ENCODE results near the gene CRACDL. TPM values are rescaled to one million over a fixed set of nuclear protein-coding genes. Genes with fewer than 3 reads are reported as not detected.

Gene CRACDL
- total RNA-seq, 2 donors from 2014 or later = 4.1 to 20.8 TPM

DNA sequence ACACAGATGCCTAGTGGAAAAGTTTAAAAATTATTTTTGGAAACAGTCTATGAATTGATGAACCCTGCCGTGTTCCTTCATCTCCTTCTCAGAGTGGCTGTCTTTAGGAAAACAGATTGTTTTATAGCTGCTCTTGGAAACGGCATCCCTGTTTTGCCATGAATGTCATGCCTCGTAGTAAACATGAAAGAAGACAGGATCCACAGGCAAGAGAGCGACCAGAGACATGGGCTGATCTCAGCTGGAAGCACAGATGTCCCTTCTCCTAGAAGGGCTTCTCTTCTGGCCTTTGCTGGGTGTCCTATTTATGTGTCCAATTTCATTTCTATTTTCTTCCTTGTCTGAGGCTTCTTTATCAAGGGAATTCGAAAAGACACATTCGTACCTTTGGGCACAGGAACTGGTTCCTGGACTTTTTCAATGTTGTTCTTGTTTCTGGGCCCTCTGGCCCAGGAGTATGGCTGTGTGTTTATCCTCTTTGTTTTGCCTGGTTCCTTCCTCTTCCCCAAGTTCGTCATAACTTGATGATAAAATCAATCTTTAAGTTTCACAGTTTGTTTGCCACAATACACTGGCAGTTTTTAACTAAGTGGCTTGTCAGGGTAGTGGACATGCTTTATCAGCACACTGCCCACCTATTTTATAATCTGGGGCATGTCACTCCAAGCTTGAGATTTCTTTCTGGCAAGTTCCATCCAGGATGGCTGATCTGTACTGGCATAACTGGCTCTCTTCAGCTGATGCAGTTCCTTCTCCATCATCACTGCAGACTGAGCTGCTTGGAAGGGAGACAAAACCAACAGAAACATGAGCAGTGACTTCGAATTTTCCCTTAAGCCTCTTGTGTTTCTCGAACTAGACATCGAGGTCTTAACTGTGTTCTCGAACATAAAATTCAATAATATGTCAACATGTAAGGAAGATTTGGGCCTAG lies 141.9 kb downstream of the CRACDL start:
- WGBS = 26% methylated on average over 11 of the region's 11 CpGs

GRCh38 chr2:98793275-98793674 lies 142.8 kb downstream of the CRACDL start:
- TF ChIP-seq POLR2A (IDR thresholded peaks at IDR 0.05) = no peak
- TF ChIP-seq CTCF (IDR thresholded peaks at IDR 0.05) = no peak
- peak; percentile 72 for TF ChIP-seq POLR2AphosphoS5 (IDR thresholded peaks at IDR 0.05)
- Histone ChIP-seq H3K4me1 (replicated peaks) (no peaks in the 10 kb centered on the region), H3K27me3 (replicated peaks; ENCODE audit: insufficient read depth) (no peaks in the 10 kb centered on the region), H3K36me3 (no peaks in the 10 kb centered on the region), H3K4me3 (no peak overlapping the region), H3K9me3 (no peaks in the 10 kb centered on the region), H3K27ac (no peak overlapping the region)
- peak; percentile 32 for DNase-seq (ENCODE audit: low spot score)
- intact Hi-C loops (cut with DNase I) = no loop called here
- WGBS = 50% methylated on average over 5 of the region's 5 CpGs

More for the DNA sequence above, 141.9 kb downstream of the CRACDL start:
- intact Hi-C loops (cut with DNase I) = no loop called here
- H3K36me3 ChIP-seq = no peaks in the 10 kb centered on the region
- no peak overlapping the region for H3K4me3 ChIP-seq
- TF ChIP-seq POLR2AphosphoS5 (IDR thresholded peaks at IDR 0.05) (peak; percentile 33), POLR2A (IDR thresholded peaks at IDR 0.05) (no peak), CTCF (IDR thresholded peaks at IDR 0.05) (no peak)
- no peaks in the 10 kb centered on the region for H3K4me1 ChIP-seq (replicated peaks)
- H3K27ac ChIP-seq = peak overlapping the region; percentile 30 to 62
- H3K27me3 ChIP-seq (replicated peaks; ENCODE audit: insufficient read depth) = no peaks in the 10 kb centered on the region
- peak; percentile 34 for DNase-seq (ENCODE audit: low spot score)
- no peaks in the 10 kb centered on the region for H3K9me3 ChIP-seq

GRCh38 chr2:98790221-98790620 lies 145.8 kb downstream of the CRACDL start:
- Histone ChIP-seq H3K4me3 (no peak overlapping the region), H3K27me3 (replicated peaks; ENCODE audit: insufficient read depth) (no peaks in the 10 kb centered on the region), H3K36me3 (no peaks in the 10 kb centered on the region), H3K27ac (no peak overlapping the region), H3K9me3 (no peaks in the 10 kb centered on the region), H3K4me1 (replicated peaks) (no peaks in the 10 kb centered on the region)
- 96% methylated on average over 6 of the region's 6 CpGs for WGBS
- TF ChIP-seq POLR2AphosphoS5 (IDR thresholded peaks at IDR 0.05) = no peak
- TF ChIP-seq CTCF (IDR thresholded peaks at IDR 0.05) = no peak
- no peak for TF ChIP-seq POLR2A (IDR thresholded peaks at IDR 0.05)
- intact Hi-C loops (cut with DNase I) = no loop called here
- DNase-seq (ENCODE audit: low spot score) = no peak

DNA sequence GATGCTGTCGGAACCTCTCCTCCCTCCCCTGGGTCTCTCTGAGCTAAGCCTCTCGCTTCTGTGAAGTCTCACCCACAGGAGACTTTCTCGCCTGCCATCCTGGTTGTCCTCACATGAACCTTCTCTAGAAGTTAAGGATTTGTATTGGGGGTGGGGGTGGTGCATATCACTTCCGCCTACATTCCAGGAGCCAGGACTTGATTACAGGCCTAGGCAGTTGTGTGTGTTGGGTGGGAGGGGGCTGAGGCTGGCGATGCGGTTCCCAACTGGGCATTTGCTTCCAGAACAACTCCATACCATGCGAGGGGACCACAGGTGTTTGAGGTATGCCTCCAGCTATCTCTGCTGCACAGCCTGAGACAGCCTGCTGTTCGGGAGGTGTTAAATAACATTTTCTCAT lies 148.3 kb downstream of the CRACDL start:
- DNase-seq (ENCODE audit: low spot score) = no peak
- Histone ChIP-seq H3K9me3 (no peaks in the 10 kb centered on the region), H3K4me1 (replicated peaks) (no peaks in the 10 kb centered on the region), H3K36me3 (no peaks in the 10 kb centered on the region), H3K27ac (no peak overlapping the region), H3K4me3 (no peak overlapping the region), H3K27me3 (replicated peaks; ENCODE audit: insufficient read depth) (no peaks in the 10 kb centered on the region)
- TF ChIP-seq CTCF (IDR thresholded peaks at IDR 0.05) (no peak), POLR2AphosphoS5 (IDR thresholded peaks at IDR 0.05) (no peak), POLR2A (IDR thresholded peaks at IDR 0.05) (no peak)
- intact Hi-C loops (cut with DNase I) = no loop called here
- 92% methylated on average over 8 of the region's 8 CpGs for WGBS

GRCh38 chr2:98786179-98786578 lies 149.8 kb downstream of the CRACDL start:
- TF ChIP-seq POLR2AphosphoS5 (IDR thresholded peaks at IDR 0.05) (no peak), CTCF (IDR thresholded peaks at IDR 0.05) (no peak), POLR2A (IDR thresholded peaks at IDR 0.05) (no peak)
- intact Hi-C loops (cut with DNase I) = no loop called here
- no peaks in the 10 kb centered on the region for H3K4me1 ChIP-seq (replicated peaks)
- H3K27ac ChIP-seq = no peak overlapping the region
- 97% methylated on average over 6 of the region's 6 CpGs for WGBS
- H3K9me3 ChIP-seq = no peaks in the 10 kb centered on the region
- H3K4me3 ChIP-seq = no peak overlapping the region
- no peaks in the 10 kb centered on the region for H3K27me3 ChIP-seq (replicated peaks; ENCODE audit: insufficient read depth)
- DNase-seq (ENCODE audit: low spot score) = no peak
- no peaks in the 10 kb centered on the region for H3K36me3 ChIP-seq

Data from prostate gland (tissue), 2 donors.